Measurements from ENCODE around the gene ZFAND3.

GRCh38 chr6:38118791-38119365 is 299.4 kb downstream of the ZFAND3 start:
- TF ChIP-seq POLR2A (IDR thresholded peaks at IDR 0.05) (no peak), CTCF (IDR thresholded peaks at IDR 0.05) (no peak)
